Thymus (tissue), 11 donors: ENCODE measurements around the gene KLRF1. TPM values are rescaled to one million over a fixed set of nuclear protein-coding genes. Genes with fewer than 3 reads are reported as not detected.

Source experiments
- DNase-seq, 9 donors: peaks; one replicate each; pipeline ENCODE4 v3.0.0-alpha.2; 2013; ENCODE audit warnings: low spot score in 9 of 9, low read depth in 6 of 9, missing footprints in 1 of 9
- H3K27ac ChIP-seq, 2 donors: one replicate each; pipeline ENCODE4 v1.5.1; 2013; ENCODE audit warnings: control low read depth in 1 of 2, low read depth in 1 of 2, low read length in 1 of 2, mild to moderate bottlenecking in 1 of 2, moderate library complexity in 1 of 2
- H3K27me3 ChIP-seq, 2 donors: one replicate each; pipeline ENCODE4 v1.5.1; 2013; ENCODE audit warnings: low read length in 1 of 2; ENCODE audit not compliant: control insufficient read depth in 2 of 2, insufficient read depth in 1 of 2
- H3K36me3 ChIP-seq, 2 donors: one replicate each; pipeline ENCODE4 v1.5.1; 2013; ENCODE audit warnings: low read length in 1 of 2, mild to moderate bottlenecking in 1 of 2, moderate library complexity in 1 of 2; ENCODE audit not compliant: control insufficient read depth in 2 of 2, insufficient read depth in 2 of 2
- H3K4me1 ChIP-seq, 2 donors: one replicate each; pipeline ENCODE4 v1.5.1; 2013; ENCODE audit warnings: low read length in 2 of 2; ENCODE audit not compliant: control insufficient read depth in 2 of 2, insufficient read depth in 2 of 2
- H3K4me3 ChIP-seq, 2 donors: one replicate each; pipeline ENCODE4 v1.5.1; 2013; ENCODE audit warnings: low read length in 2 of 2, control low read depth in 1 of 2, mild to moderate bottlenecking in 1 of 2
- H3K9me3 ChIP-seq, 2 donors: one replicate each; pipeline ENCODE4 v1.5.1; 2013; ENCODE audit warnings: low read length in 1 of 2, mild to moderate bottlenecking in 1 of 2; ENCODE audit not compliant: control insufficient read depth in 2 of 2, insufficient read depth in 1 of 2
- WGBS: extraction: QIAGEN DNeasy Blood & Tissue Kit; methylation state at CpG from one replicate; pipeline ENCODE4 v1.1.7; 2013; 5-methylcytosine and 5-hydroxymethylcytosine counted together
- polyA plus RNA-seq: library from polyadenylated mRNA; stranded (reverse); fragments of 200-250 nt; gene quantifications from one replicate; pipeline ENCODE4 v1.2.3, GENCODE V29; 2013
- total RNA-seq: library from RNA; stranded (reverse); fragments of 120-200 nt; gene quantifications from one replicate; pipeline ENCODE4 v1.2.4, GENCODE V29; 2013
- donor health status: healthy.

The KLRF1 gene
- total and polyA plus RNA-seq, 2 donors, result 0.80 to 3.3 TPM

GRCh38 chr12:9829483-9829882 lies 2.2 kb downstream of the KLRF1 start:
- no peak overlapping the region for H3K4me3 ChIP-seq
- no peaks in the 10 kb centered on the region for H3K27me3 ChIP-seq
- WGBS, result 88% methylated on average over 3 of the region's 3 CpGs
- DNase-seq, result no peak
- no peaks in the 10 kb centered on the region for H3K9me3 ChIP-seq
- H3K27ac ChIP-seq, result no peak overlapping the region
- H3K4me1 ChIP-seq, result no peaks in the 10 kb centered on the region
- no peaks in the 10 kb centered on the region for H3K36me3 ChIP-seq

GRCh38 chr12:9829982-9830381 lies 2.7 kb downstream of the KLRF1 start:
- no peaks in the 10 kb centered on the region for H3K9me3 ChIP-seq
- no peaks in the 10 kb centered on the region for H3K27me3 ChIP-seq
- no peak overlapping the region for H3K27ac ChIP-seq
- 95% methylated on average over 5 of the region's 5 CpGs for WGBS
- no peak overlapping the region for H3K4me3 ChIP-seq
- DNase-seq, result no peak
- H3K4me1 ChIP-seq, result no peaks in the 10 kb centered on the region
- no peaks in the 10 kb centered on the region for H3K36me3 ChIP-seq

- Histone ChIP-seq H3K9me3 (no peaks in the 10 kb centered on the region), H3K4me3 (no peak overlapping the region), H3K36me3 (no peaks in the 10 kb centered on the region), H3K4me1 (no peaks in the 10 kb centered on the region), H3K27ac (no peak overlapping the region), H3K27me3 (no peaks in the 10 kb centered on the region)
- 65% methylated on average over 3 of the region's 3 CpGs for WGBS
- no peak for DNase-seq
These were observed 4.4 kb downstream of the KLRF1 start for GRCh38 chr12:9831720-9832119.

GRCh38 chr12:9843407-9843806 lies 16.1 kb downstream of the KLRF1 start:
- Histone ChIP-seq H3K27ac (no peak overlapping the region), H3K4me3 (no peak overlapping the region), H3K4me1 (no peaks in the 10 kb centered on the region), H3K27me3 (no peaks in the 10 kb centered on the region), H3K36me3 (no peaks in the 10 kb centered on the region), H3K9me3 (no peaks in the 10 kb centered on the region)
- DNase-seq, result no peak
- 92% methylated on average over 3 of the region's 3 CpGs for WGBS

GRCh38 chr12:9848899-9849298 lies 21.6 kb downstream of the KLRF1 start:
- H3K36me3 ChIP-seq, result peaks cover 0 to 4% of the 10 kb centered on the region in 2 donors
- 96% methylated on average over 5 of the region's 5 CpGs for WGBS
- H3K27me3 ChIP-seq, result no peaks in the 10 kb centered on the region
- no peaks in the 10 kb centered on the region for H3K4me1 ChIP-seq
- H3K4me3 ChIP-seq, result no peak overlapping the region
- no peak for DNase-seq
- H3K27ac ChIP-seq, result no peak overlapping the region
- H3K9me3 ChIP-seq, result peaks cover 0 to 7% of the 10 kb centered on the region in 2 donors

GRCh38 chr12:9851050-9851449 lies 23.8 kb downstream of the KLRF1 start:
- Histone ChIP-seq H3K36me3 (peaks cover 3 to 4% of the 10 kb centered on the region in 2 donors), H3K27me3 (no peaks in the 10 kb centered on the region), H3K4me3 (no peak overlapping the region), H3K4me1 (no peaks in the 10 kb centered on the region), H3K9me3 (peaks cover 0 to 7% of the 10 kb centered on the region in 2 donors), H3K27ac (no peak overlapping the region)
- DNase-seq, result no peak
- WGBS, result 98% methylated on average over 5 of the region's 5 CpGs

- WGBS, result over 99% methylated on average over 2 of the region's 2 CpGs
- Histone ChIP-seq H3K4me3 (no peak overlapping the region), H3K27ac (no peak overlapping the region), H3K27me3 (no peaks in the 10 kb centered on the region), H3K9me3 (peaks cover 0 to 7% of the 10 kb centered on the region in 2 donors), H3K36me3 (peaks cover 3 to 4% of the 10 kb centered on the region in 2 donors), H3K4me1 (no peaks in the 10 kb centered on the region)
- DNase-seq, result no peak
These were observed 24.6 kb downstream of the KLRF1 start for GRCh38 chr12:9851927-9852326.

- 96% methylated on average over 1 of the region's 1 CpG for WGBS
- H3K4me3 ChIP-seq, result no peak overlapping the region
- H3K4me1 ChIP-seq, result no peaks in the 10 kb centered on the region
- H3K36me3 ChIP-seq, result peaks cover 3 to 4% of the 10 kb centered on the region in 2 donors
- H3K27ac ChIP-seq, result no peak overlapping the region
- H3K9me3 ChIP-seq, result no peaks in the 10 kb centered on the region
- H3K27me3 ChIP-seq, result no peaks in the 10 kb centered on the region
- no peak for DNase-seq
These were observed 28.9 kb downstream of the KLRF1 start for GRCh38 chr12:9856151-9856550.

GRCh38 chr12:9856894-9857293 lies 29.6 kb downstream of the KLRF1 start:
- Histone ChIP-seq H3K4me3 (no peak overlapping the region), H3K27ac (no peak overlapping the region), H3K36me3 (peaks cover 3 to 4% of the 10 kb centered on the region in 2 donors), H3K4me1 (no peaks in the 10 kb centered on the region), H3K27me3 (no peaks in the 10 kb centered on the region), H3K9me3 (no peaks in the 10 kb centered on the region)
- 86% methylated on average over 3 of the region's 3 CpGs for WGBS
- DNase-seq, result no peak

GRCh38 chr12:9858135-9858534 lies 30.9 kb downstream of the KLRF1 start:
- no peaks in the 10 kb centered on the region for H3K27me3 ChIP-seq
- H3K27ac ChIP-seq, result no peak overlapping the region
- H3K4me1 ChIP-seq, result no peaks in the 10 kb centered on the region
- H3K9me3 ChIP-seq, result peaks cover 0 to 4% of the 10 kb centered on the region in 2 donors
- H3K4me3 ChIP-seq, result no peak overlapping the region
- H3K36me3 ChIP-seq, result peaks cover 0 to 3% of the 10 kb centered on the region in 2 donors
- DNase-seq, result no peak
